Lung microvascular endothelial cell (primary cell): ENCODE results near the gene ARHGAP45. TPM values are rescaled to one million over a fixed set of nuclear protein-coding genes. Genes with fewer than 3 reads are reported as not detected.
"Not testable (repeated sequence)": the region's sequence is repeated elsewhere in the genome, so short reads cannot be mapped to it uniquely, and the experiment has no call there.

ENCODE experiments used
- DNase-seq, 2 donors: peaks; one replicate each; pipeline versions ENCODE4 v3.0.0 to v3.0.0-alpha.2; 2010; ENCODE audit warnings: low read depth in 2 of 2
- total RNA-seq: library from RNA; depleted of rRNA; stranded (reverse); fragments of >200 nt; gene quantifications from 2 replicates; pipeline ENCODE4 v1.2.1, GENCODE V29; 2014

The ARHGAP45 gene
- total RNA-seq, 1 donor from 2014 or later = 17.7 TPM

DNA sequence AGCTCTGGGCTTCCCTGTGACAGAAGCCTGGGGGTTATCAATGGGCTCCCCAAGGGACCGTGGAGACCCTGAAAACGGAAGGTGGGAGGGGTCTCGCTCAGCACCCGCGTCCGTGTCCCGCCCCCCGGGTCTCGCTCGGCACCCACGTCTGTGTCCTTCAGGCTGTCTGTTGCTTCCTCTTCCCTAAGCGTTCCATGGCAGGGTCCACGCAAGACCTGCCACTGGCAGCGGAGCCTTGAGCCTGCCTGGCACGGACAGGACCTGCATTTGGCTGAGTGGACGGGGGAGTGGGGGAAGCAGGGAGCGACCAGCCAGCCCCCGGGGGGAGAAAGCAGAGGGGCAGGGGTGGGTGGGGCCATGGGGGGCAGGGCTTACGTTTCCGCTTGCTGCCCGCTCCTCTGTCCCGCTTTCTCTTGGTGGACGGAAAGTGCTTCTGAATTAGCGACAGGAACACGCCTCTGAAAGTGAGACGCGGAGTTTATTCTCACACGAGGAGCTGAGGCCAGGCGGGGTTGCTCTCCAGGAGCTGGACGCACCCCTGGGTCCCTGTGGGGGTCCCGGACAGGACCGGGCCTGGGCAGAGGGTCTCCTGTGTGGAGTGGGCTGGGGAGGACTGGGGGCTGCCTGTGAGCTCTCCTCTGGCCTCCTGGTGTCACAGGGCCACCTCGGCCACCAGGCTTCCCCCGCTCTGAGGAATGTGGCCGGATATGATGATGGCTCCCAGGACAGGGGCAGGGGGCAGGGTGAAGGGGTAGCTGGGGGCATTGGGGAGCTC is 48.9 kb downstream of the ARHGAP45 start:
- no peak for DNase-seq

DNA sequence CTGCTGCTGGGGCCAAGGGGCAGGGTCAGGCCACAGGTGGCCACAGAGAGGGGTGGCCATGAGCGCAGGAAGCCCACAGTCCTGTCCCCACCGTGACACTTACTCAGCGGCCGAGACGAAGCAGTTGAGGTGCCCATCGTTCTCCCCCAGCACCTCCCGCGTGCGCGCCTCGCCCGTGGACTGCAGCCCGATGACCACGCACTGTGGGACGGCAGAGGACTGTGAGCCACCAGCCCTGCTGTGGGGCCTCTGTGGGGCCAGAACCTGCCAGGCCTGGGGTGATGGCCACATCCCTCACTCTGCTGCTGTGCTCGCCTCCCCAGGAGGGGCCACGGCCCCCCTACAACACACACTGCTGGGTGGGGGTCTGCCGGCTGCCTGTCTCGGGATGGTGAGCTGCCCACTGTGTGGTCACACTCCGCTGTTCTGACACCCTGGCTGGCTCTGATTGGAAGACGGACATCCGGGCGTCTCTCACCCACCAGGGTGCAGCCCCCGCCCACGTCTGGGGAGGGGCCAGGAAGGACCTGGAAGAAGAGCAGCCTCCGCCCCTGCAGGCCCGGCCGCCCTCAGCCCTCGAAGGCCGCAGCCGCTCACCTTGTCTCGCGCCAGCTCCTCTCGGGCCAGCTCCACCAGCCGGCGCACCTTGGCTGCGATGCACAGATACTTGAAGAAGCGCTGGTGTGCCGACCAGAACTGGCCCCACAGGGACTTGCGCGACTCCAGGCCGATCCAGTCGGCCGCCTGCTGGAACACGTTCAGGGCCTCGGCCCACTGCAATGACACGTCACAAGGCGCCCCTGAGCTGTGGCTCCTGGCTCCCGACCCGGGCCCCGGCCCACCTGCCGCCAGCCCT is 50.0 kb downstream of the ARHGAP45 start:
- DNase-seq = no peak

DNA sequence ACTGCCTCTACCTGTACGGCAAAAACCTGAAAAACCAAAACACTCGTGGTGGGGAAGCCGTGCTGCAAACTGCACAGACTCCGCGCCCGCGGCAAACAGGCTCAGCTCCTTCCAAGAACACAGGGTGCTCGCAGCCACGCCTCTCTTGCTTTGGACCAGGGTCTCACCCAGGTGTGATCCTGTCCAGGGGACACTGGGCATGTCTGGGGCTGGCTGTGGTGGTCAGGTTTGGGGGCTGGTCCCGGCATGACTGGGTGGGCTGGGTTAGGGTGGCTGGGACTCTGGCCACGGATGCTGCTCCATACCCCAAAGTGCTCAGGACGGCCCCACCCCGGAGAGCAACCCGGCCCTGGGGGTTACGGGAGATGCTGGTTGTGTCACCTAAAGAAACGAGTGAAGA is 50.7 kb downstream of the ARHGAP45 start:
- no peak for DNase-seq

DNA sequence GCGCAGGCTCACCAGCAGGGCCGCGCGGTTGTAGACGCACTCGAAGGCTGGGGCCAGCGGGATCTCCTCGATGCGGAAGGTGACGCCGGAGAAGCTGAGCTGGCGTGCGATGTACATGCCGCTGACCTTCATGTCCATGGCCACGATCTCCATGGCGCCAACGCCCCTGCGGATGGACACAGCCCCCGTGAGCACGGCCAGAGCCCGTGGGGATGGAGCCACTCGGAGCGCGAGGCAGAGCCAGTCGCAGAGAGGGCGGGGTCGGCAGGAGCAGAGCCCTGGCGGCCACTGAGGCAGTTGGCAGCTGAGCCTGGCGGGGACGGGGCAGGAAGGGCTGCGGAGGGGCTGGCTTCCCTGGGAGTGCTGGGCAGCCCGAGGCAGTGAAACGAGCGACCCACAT is 52.0 kb downstream of the ARHGAP45 start:
- DNase-seq = no peak

DNA sequence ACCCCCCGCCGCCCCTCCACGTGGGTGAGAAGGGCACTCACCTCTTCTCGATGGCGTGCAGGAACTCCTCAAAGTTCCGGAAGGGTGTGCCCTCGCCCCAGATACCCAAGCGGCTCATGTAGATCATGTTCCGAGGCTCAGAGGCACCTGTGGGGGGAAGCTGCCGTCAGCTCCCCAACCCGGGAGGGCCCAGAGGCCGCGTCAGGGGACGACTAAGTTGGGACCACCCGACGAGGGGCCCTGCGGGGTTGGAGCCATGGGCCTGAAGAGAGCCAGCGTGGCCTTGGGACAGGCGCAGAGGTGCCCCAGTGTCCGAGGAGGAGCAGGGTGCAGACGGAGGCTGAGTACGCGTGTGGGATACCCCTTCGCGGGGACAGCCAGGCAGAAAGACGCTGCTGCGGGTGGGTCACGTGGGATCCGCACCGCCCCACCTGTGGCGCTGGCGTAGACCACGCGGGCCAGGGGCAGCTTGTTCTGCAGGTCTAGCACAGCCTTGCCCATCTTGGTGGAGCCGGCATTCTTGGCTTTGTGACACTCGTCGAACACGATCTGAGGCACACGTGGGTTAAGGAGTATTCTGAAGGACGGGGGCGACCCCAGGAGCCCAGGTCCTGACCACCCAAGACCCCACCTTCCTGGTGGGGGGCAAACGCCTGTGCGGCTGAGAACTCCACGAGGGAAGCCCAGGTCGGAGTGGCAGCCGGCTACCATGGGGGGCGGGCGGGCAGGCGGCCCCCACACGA is 52.7 kb downstream of the ARHGAP45 start:
- no peak for DNase-seq

DNA sequence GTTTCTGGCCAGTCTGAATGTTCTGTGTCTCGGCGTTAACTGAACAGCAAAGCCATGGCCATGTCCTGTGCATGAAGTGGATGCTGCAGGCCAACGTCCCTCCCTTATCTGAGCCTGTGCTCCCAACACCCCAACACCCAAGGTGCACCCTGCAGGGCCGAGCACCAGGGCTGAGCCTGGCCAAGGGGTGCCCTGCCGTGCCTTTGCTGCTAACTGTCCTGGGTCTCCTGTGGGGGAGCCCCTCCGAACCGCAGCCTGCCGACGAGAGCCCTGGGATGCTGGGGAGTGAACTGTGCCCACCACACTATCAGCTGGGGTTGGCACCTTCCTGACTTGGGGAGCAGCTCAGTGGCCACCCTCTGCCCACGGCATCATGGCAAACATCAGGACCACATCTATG is 54.4 kb downstream of the ARHGAP45 start:
- DNase-seq = no peak

DNA sequence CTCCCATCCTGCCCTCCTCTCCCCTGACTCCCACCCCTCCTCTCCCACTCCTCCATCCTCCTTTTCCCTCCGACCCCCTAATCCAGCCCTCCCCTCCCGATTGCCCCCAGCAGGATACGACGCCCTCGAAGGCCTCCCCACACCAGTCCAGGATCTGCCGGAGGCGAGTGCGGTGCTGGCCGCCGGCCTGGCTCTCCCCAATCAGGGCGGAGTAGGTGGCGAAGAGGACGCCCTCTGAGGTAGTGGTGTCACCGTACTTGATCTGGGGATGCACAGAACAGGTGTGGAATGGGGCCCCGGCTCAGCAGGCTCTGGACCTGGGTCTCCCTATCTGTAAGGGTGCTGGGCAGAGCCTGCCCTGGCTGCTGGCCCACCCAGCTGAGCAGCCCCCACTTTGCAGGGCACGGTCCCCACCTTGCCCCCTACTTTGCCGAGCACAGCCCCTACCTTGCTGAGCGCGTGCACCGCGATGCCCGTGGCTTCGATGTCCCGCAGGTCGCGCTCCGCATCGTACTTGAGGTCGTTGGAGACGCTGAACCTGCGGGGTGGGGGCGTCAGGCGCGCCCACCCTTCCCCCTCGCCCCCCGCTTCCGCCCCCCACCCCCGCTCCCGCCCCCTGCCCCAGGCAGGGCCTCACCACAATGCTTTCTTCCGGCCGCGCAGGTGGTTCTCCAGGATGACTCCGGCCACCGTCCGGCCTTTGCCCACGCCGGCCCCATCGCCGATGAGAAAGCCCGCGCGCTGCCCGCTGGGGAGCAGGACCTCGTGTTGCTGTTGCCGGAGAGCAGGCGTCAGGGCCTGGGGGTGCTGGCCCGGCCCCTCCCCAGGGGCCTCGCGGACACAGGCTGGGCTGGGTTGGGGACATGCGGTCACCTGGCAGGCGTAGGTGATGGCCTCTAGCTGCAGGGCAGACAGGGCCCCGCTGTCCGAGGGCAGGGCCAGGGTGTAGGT is 55.3 kb downstream of the ARHGAP45 start:
- DNase-seq = no peak

DNA sequence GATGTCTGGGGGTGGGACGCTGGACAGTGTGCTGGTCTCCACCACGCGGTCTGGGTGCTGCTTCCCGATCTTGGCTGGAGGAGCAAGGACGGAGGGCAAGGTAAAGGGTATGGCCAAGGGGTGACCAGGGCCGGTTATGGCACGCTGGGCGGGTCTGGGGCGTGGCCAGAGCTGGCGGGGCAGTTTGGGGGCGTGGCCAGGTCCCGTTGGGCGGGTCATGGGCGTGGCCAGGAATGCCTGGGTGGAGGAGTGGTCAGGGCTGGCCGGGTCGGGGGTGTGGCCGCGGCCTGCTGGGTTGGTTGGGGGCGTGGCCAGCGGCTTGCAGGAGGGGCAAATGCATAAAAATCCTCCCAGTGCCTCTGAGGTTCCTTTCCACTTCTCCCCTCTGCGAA is 56.0 kb downstream of the ARHGAP45 start:
- peak; percentile 88 to 91 for DNase-seq

DNA sequence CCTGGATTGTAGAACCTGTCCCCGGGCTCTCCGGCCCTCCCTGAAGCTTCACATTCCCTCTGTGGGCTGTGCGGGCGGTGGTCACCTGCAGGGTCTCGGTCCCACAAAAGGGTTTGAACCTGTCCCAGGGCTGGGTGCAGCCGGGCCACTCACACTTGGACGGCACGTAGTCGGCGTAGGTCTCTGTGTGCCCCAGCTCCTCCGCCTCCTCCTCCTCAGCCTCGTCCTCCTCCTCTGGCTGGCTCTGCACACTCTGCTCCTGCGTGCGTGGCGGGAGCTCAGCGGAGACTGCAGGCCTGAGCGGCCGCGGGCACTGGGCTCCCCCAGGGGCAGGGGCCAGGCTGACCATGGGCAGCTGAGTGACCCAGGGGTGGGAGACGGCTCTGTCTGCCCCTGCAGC is 56.4 kb downstream of the ARHGAP45 start:
- no peak for DNase-seq

DNA sequence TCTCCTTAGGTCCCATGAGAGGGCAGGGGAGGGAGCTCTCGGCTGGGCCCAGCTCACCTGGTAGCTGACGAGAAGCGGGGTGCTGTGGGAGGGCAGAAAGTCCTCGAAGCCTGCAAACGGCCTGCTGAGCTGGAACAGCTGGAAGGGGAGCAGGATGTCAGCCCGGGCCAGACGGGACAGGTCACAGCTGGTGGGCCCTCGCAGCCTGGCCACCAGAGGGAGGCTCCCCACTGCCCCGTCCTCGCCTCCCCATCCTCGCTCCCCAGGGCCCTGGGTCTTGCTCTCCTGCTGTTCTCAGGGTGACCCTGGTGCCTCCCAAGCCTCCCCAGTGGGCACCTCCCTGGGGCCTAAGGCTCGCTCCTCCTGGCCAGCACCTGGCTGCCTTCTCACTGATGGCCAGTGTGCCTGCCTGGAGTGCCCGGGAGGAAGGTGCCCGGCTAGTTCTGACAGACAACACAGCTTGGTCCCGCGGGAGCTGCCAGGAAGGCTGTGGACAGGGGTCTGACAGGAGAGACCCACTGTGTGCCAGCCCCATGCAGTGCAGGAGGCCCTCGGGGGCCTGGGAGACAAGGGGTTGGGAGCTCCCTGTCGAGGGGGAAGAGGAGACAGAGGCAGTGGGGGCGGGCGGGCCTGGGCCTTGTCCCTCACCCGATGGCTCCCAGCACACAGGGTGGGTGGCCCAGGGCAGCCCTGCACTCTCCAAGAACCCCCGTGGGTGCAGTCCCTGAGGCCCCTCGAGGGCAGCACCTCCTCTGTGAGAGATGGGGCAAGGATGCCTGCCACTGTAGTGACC is 57.1 kb downstream of the ARHGAP45 start:
- DNase-seq = peak in 1 of 2 donors; percentile 39

DNA sequence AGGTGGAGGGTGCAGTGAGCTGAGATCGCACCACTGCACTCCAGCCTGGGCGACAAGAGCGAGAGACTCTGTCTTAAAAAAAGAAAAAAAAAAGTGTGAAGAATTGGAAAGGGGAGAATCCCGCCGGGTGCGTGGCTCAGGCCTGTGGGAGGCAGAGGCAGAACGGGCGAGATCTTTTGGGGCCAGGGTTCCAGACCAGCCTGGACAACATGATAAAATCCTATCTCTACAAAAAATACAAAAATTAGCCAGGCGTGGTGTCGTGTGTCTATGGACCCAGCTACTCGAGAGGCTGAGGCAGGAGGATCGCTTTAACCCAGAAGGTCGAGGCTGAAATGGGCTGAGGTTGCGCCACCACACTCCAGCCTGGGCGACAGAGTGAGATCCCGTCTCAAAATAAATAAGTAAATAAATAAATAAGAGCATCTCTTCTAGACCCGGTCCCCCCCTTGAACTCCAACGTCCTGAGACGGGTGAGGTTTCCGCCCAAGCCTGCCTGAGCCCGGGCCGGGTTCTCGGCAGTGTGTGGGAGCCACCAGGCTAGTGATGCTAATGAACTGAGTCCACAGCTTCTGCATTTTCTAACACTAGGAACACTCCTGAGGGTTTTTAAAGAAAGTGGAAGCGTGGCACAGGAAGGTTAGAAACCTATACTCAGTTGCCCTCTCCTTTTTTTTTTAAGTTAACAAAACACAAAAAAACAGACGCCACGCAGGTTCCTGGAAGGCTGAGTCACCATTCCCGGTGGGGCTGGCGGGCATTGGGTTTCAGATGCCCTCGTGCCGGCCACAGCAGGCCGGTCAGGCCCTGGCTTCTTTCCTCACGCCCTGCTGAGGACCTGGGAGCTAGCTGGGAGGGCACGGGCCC is 58.9 kb downstream of the ARHGAP45 start:
- peak; percentile 72 to 82 for DNase-seq

DNA sequence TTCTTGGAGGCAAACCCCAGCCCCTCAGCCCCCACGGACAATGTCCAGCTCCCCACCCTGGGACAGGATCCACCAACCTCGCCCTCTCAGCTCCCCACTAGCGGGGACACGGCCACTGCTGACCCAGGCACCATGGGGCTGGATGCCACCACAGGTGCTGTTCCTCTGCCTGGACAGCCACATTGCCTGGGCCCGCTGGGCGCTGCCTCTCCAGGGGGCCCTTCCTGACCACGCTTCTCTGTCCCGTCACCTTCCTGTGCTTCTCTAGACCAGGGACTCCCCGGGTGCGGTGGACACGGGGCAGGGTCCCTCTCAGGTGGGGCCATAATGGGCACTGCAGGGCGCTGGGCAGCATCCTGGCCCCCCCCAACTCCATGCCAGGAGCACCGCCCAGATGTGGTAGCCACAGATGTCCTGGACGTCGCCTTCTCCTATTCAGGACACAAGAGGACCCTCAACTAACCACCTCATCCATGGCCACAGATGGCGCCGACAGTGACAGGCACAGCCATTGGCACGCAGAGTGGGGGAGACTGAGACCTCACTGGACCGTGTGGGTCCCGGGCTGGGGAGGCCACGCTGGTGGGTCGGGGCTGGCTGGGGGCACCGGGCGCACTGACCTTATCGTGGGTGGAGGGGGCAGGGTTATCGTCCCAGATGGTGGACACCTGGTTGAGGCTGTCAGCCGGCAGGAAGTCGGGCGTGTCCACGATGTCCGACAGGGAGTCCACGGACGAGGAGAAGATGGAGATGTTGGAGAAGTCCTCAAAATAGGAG is 60.2 kb downstream of the ARHGAP45 start:
- no peak for DNase-seq

DNA sequence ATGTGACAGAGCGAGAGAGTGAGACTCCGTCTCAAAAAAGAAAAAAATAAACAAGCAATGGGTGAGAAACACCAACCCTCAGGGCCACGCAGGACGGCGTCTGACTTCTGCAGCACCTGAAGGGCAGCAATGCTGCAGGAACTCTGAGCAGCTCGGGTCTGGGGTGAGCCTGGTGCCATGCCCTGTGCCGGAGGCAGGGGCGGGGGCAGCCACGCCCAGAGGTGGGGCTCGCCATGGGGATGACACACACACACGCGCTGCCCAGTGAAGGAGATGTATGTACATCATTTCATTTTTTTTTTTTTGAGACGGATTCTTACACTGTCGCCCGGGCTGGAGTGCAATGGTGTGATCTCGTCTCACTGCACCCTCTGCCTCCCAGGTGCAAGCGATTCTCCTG is 61.1 kb downstream of the ARHGAP45 start:
- DNase-seq = no peak

DNA sequence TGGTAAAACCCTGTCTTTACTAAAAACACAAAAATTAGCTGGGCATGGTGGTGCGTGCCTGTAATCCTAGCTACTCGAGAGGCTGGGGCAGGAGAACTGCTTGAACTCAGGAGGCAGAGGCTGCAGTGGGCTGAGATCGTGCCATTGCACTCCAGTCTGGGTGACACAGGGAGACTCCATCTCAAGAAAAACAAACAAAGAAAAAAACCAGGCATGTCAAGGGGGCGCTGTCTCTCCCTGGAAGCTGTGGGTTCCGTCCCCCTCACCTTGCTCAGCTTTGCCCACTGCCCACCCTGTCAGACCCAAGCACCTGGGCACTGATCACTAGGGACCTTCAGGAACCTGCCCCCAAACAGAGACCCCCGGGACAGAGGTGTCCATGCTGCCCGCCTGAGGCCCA is 62.1 kb downstream of the ARHGAP45 start:
- DNase-seq = not testable (repeated sequence)

DNA sequence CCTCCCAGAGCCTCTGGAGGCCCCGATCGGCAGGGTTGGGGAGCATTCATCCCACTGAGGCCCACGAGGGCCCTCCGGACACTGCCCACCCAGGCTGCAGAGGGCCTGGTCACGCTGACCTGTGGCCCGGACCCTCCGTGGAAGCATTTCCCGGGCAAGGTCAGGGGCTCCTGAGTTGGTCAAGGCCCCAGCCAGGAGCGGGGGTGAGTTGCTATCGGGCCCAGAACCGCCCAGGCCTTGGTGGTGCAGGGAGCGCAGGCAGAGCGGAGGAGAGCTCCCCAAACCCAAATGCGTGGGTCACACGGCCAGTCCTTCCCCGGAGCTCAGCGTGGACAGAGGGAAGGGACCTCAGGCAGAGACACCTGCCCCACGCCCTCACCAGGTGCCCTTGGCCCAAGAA is 62.6 kb downstream of the ARHGAP45 start:
- DNase-seq = no peak

DNA sequence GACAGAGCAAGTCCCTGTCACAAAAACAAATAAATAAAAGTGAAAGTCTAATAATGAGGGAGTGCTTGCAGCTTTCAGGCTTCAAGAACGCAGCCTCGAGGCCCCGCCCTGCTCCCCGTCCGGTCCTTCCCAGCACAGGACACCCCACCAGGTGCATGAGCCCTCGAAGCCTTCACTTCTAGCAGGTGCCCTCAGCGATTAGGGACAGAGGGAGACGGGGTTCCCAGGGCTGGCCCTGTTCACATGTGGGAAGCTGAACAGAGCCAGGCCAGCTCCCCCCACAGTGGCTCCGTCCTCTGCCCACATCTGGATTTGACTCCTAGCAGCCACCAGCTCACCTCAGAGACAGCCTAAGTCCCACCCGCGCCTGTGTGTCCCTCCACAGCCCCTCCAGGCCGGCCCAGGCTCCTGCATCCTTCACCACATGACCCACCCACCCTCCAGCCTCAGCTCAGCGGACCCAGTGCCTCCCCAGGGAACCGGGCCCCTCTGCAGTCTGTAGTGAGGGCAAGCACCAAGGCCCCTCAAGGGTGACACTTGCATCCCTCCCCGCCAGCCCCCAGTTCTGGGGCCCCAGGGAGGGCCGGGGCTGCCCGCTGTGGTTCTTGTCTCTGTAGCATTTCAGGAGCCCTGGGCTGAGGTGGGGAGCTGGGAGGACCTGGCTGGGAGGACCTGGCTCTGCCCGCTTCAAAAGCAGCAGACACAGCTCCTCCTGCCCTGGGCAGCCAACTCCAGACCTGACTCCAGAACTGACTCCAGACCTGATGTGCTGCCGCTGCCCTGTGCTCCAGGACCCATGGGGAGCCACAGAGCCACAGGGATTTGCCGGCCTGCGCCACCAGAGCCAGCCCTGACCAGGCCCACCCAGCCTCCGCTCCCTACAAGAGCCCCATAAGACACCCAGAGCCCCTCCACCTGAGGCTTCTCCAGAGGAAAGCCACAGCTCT is 64.1 kb downstream of the ARHGAP45 start:
- peak in 1 of 2 donors; percentile 34 for DNase-seq
